K562 (cell line): ENCODE data around the gene ATP6V1G1. TPM values are rescaled to one million over a fixed set of nuclear protein-coding genes. Genes with fewer than 3 reads are reported as not detected.

ENCODE experiments used
- HIVEP1 ChIP-seq: fragments of 250-450 bp; sonication (Bioruptor Pico); IDR thresholded peaks from 2 replicates; pipeline ENCODE4 v1.4.0; 2020; ENCODE audit warnings: mild to moderate bottlenecking
- HNRNPL ChIP-seq: fragments of 200-400 bp; formaldehyde crosslinking; IDR thresholded peaks from 2 replicates; pipeline ENCODE4 v1.6.1; 2017; ENCODE audit warnings: low read depth, mild to moderate bottlenecking, low read length
- MAFG ChIP-seq: fragments of 450-650 bp; conservative IDR thresholded peaks from 2 replicates; pipeline ENCODE4 v1.6.1; 2016; ENCODE audit warnings: missing genetic modification characterization, missing compliant biosample characterization
- MXI1 ChIP-seq: IDR thresholded peaks from 2 replicates; pipeline ENCODE4 v1.6.1; 2011; ENCODE audit warnings: low read depth, mild to moderate bottlenecking, improper control_type of control experiment, low read length
- NFATC3 ChIP-seq: fragments of 450-650 bp; IDR thresholded peaks from 2 replicates; pipeline ENCODE4 v1.6.1; 2017; ENCODE audit warnings: mild to moderate bottlenecking
- PTBP1 ChIP-seq: fragments of 200-400 bp; formaldehyde crosslinking; IDR thresholded peaks from 2 replicates; pipeline ENCODE4 v1.6.1; 2017; ENCODE audit warnings: low read depth, low read length
- PTRF ChIP-seq: fragments of 450-650 bp; IDR thresholded peaks from 2 replicates; pipeline ENCODE4 v1.6.1; 2016; ENCODE audit warnings: mild to moderate bottlenecking, missing genetic modification characterization, missing compliant biosample characterization
- RBM34 ChIP-seq: fragments of 200-400 bp; formaldehyde crosslinking; IDR thresholded peaks from 2 replicates; pipeline ENCODE4 v1.6.1; 2018; ENCODE audit warnings: low read length, borderline replicate concordance; ENCODE audit not compliant: insufficient read depth
- TBL1XR1 ChIP-seq, 2 experiments: IDR thresholded peaks; 2 replicates each; pipeline ENCODE4 v1.6.1; 2012; ENCODE audit warnings: improper control_type of control experiment in 2 of 2, low read length in 2 of 2, mild to moderate bottlenecking in 1 of 2
- TBP ChIP-seq: optimal IDR thresholded peaks from 2 replicates; pipeline ENCODE3; 2011; ENCODE audit warnings: low read depth, low read length, improper control_type of control experiment
- ZFPM2 ChIP-seq: fragments of 250-450 bp; sonication (Bioruptor Pico); IDR thresholded peaks from 2 replicates; pipeline ENCODE4 v1.5.1; 2022; ENCODE audit warnings: mild to moderate bottlenecking
- ZNF217 ChIP-seq: sonication (generic); formaldehyde crosslinking; IDR thresholded peaks from 2 replicates; pipeline ENCODE4 v1.8.0; 2022; ENCODE audit warnings: mild to moderate bottlenecking, missing genetic modification reagents
- ZNF699 ChIP-seq: fragments of 250-450 bp; sonication (Bioruptor Pico); IDR thresholded peaks from 2 replicates; pipeline ENCODE4 v1.8.0; 2021; ENCODE audit warnings: mild to moderate bottlenecking, moderate library complexity; ENCODE audit not compliant: insufficient replicate concordance
- ZNF717 ChIP-seq: fragments of 250-450 bp; sonication (Bioruptor Pico); IDR thresholded peaks from 2 replicates; pipeline ENCODE4 v1.5.0; 2021
- ZNF778 ChIP-seq: fragments of 450-650 bp; formaldehyde crosslinking; IDR thresholded peaks from 2 replicates; pipeline ENCODE4 v1.4.0; 2020; ENCODE audit warnings: mild to moderate bottlenecking, moderate library complexity
- ZSCAN29 ChIP-seq: fragments of 450-650 bp; IDR thresholded peaks from 2 replicates; pipeline ENCODE4 v1.6.1; 2017
- polyA plus RNA-seq, 8 experiments: library from polyadenylated mRNA; depleted of rRNA in 4 of 8; stranded (reverse) in 5 of 8; unstranded in 3 of 8; fragments of >200 nt; fragmentation: Nextera tagmentation in 2 of 8; fragmentation: Illumina TruSeq in 1 of 8; extraction: Ambion mirVana in 2 of 8; extraction: Trizol in 1 of 8; gene quantifications; 2 replicates each; pipeline versions ENCODE4 v1.2.1 to v1.2.3, GENCODE V29; 2011 to 2014; ENCODE audit warnings: inconsistent platforms in 1 of 8, missing spikeins in 1 of 8
- total RNA-seq, 7 experiments: library from RNA; depleted of rRNA in 6 of 7; stranded (reverse); fragments of >200 nt in 6 of 7; fragmentation: Illumina TruSeq in 2 of 7; extraction: Trizol in 2 of 7; gene quantifications; 2 replicates each; pipeline versions ENCODE4 v1.2.1 to v1.2.3, GENCODE V29; 2011 to 2021; ENCODE audit warnings: low replicate concordance in 1 of 7
- TF ChIP-seq, protein P1 (sequence below), 2 experiments: fragments of 450-650 bp; IDR thresholded peaks; 2 replicates each; pipeline ENCODE4 v1.6.1; 2018; ENCODE audit warnings: mild to moderate bottlenecking in 2 of 2, low read depth in 1 of 2; ENCODE audit not compliant: partially characterized antibody in 2 of 2
- TF ChIP-seq, protein P2 (sequence below), 2 experiments: fragments of 150-350 bp in 1 of 2; IDR thresholded peaks; 2 replicates each; pipeline ENCODE4 v1.6.1; 2012 to 2016; ENCODE audit warnings: low read depth in 2 of 2, low read length in 2 of 2, mild to moderate bottlenecking in 1 of 2, moderate library complexity in 1 of 2
- TF ChIP-seq, protein P3 (sequence below): fragments of 250-450 bp; sonication (Bioruptor Pico); IDR thresholded peaks from 2 replicates; pipeline ENCODE4 v1.4.0; 2020; ENCODE audit warnings: mild to moderate bottlenecking

The ATP6V1G1 gene
- total and polyA plus RNA-seq, 9 of the 15 experiments (the other 6 are each of a cell fraction or from before 2014, with no cell fraction given): 88.4 to 492 (median 193) TPM

DNA sequence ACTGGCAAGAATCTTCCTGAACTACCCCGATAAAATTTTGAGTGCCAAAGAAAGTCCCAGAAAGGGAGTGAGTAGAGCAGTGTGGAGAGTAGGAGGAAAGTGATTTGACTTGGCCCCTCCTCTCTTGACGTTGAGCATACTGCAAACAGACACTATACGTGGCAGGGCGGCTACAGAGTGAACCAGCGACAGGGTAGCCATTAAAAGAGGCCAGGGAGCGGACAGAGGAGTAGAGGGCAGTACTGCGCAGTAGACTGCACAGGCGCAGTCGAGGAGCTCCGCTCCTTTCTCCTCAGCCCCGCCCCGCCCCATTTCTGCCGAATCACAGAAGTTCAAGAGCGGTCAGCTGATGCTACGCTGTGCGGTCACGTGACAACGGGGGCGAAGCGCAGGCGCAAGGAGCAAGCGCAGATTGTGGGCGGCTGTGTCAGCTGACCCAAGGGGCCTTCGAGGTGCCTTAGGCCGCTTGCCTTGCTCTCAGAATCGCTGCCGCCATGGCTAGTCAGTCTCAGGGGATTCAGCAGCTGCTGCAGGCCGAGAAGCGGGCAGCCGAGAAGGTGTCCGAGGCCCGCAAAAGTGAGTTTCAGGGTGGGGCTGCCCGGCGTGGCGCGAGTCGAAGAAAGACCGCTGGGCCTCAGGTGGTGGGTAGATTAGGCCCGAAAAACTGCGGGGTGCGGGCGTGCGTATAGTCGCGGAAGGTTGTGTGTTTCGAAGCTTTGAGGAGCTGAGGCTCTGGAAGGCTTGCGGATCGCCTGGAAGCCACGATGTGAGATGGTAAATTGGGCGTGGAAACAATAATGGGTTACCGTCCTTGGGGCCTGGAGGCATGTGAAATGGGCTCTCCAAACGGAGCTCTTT, at the start of gene ATP6V1G1 (continued):
- TF ChIP-seq TBP (peak; percentile 81), MXI1 (no peak), HNRNPL (no peak), ZNF217 (CRISPR knock-in tag) (no peak), NFATC3 (no peak), MAFG (0 out of 2 replicates have a peak, but pooled peaks have one; percentile 40), ZNF699 (CRISPR knock-in tag) (no peak), PTBP1 (no peak), ZNF717 (no peak), PTRF (no peak), ZSCAN29 (peak; percentile 80), RBM34 (no peak), ZFPM2 (CRISPR knock-in tag) (no peak), TBL1XR1 (IDR thresholded peaks at IDR 0.05; ENCODE audit: low read length in 2 of 2) (peak in 1 of 2 experiments; percentile 21; a peak in 2 of 4 replicates), ZNF778 (CRISPR knock-in tag) (no peak), HIVEP1 (0 out of 2 replicates have a peak, but pooled peaks have one; percentile 26)
- TF ChIP-seq, protein P1, sequence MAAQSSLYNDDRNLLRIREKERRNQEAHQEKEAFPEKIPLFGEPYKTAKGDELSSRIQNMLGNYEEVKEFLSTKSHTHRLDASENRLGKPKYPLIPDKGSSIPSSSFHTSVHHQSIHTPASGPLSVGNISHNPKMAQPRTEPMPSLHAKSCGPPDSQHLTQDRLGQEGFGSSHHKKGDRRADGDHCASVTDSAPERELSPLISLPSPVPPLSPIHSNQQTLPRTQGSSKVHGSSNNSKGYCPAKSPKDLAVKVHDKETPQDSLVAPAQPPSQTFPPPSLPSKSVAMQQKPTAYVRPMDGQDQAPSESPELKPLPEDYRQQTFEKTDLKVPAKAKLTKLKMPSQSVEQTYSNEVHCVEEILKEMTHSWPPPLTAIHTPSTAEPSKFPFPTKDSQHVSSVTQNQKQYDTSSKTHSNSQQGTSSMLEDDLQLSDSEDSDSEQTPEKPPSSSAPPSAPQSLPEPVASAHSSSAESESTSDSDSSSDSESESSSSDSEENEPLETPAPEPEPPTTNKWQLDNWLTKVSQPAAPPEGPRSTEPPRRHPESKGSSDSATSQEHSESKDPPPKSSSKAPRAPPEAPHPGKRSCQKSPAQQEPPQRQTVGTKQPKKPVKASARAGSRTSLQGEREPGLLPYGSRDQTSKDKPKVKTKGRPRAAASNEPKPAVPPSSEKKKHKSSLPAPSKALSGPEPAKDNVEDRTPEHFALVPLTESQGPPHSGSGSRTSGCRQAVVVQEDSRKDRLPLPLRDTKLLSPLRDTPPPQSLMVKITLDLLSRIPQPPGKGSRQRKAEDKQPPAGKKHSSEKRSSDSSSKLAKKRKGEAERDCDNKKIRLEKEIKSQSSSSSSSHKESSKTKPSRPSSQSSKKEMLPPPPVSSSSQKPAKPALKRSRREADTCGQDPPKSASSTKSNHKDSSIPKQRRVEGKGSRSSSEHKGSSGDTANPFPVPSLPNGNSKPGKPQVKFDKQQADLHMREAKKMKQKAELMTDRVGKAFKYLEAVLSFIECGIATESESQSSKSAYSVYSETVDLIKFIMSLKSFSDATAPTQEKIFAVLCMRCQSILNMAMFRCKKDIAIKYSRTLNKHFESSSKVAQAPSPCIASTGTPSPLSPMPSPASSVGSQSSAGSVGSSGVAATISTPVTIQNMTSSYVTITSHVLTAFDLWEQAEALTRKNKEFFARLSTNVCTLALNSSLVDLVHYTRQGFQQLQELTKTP (IDR thresholded peaks at IDR 0.05; ENCODE audit: low read depth in 1 of 2, partially characterized antibody in 2 of 2): peak in 1 of 2 experiments; percentile 21
- TF ChIP-seq, protein P2, sequence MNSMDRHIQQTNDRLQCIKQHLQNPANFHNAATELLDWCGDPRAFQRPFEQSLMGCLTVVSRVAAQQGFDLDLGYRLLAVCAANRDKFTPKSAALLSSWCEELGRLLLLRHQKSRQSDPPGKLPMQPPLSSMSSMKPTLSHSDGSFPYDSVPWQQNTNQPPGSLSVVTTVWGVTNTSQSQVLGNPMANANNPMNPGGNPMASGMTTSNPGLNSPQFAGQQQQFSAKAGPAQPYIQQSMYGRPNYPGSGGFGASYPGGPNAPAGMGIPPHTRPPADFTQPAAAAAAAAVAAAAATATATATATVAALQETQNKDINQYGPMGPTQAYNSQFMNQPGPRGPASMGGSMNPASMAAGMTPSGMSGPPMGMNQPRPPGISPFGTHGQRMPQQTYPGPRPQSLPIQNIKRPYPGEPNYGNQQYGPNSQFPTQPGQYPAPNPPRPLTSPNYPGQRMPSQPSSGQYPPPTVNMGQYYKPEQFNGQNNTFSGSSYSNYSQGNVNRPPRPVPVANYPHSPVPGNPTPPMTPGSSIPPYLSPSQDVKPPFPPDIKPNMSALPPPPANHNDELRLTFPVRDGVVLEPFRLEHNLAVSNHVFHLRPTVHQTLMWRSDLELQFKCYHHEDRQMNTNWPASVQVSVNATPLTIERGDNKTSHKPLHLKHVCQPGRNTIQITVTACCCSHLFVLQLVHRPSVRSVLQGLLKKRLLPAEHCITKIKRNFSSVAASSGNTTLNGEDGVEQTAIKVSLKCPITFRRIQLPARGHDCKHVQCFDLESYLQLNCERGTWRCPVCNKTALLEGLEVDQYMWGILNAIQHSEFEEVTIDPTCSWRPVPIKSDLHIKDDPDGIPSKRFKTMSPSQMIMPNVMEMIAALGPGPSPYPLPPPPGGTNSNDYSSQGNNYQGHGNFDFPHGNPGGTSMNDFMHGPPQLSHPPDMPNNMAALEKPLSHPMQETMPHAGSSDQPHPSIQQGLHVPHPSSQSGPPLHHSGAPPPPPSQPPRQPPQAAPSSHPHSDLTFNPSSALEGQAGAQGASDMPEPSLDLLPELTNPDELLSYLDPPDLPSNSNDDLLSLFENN (IDR thresholded peaks at IDR 0.05; ENCODE audit: low read depth in 2 of 2, low read length in 2 of 2): peak in 1 of 2 experiments; percentile 38; a peak in 1 of 4 replicates
- TF ChIP-seq, protein P3, sequence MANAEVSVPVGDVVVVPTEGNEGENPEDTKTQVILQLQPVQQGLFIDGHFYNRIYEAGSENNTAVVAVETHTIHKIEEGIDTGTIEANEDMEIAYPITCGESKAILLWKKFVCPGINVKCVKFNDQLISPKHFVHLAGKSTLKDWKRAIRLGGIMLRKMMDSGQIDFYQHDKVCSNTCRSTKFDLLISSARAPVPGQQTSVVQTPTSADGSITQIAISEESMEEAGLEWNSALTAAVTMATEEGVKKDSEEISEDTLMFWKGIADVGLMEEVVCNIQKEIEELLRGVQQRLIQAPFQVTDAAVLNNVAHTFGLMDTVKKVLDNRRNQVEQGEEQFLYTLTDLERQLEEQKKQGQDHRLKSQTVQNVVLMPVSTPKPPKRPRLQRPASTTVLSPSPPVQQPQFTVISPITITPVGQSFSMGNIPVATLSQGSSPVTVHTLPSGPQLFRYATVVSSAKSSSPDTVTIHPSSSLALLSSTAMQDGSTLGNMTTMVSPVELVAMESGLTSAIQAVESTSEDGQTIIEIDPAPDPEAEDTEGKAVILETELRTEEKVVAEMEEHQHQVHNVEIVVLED: peak; percentile 62
